ENCODE measurements around the gene BUB1B.

DNA sequence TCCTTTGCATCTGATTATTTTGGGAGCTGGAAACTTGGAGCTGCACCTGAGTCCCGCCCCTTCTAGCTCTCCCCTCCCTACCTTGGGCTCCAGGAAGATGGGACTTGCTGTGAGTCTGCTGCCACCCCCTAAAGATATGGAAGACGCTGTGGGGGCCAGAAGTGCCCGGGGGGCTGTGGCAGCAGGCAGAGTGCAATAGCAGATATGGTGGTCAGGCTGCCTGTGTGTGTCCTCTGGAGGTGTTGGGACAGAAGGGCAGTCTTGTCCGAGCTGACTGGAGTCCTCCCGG is 78.5 kb downstream of the BUB1B start:
- no peak for TF ChIP-seq CTCF (IDR thresholded peaks at IDR 0.05; ENCODE audit: insufficient read depth, low read length)
- TF ChIP-seq POLR2AphosphoS5 (IDR thresholded peaks at IDR 0.05; ENCODE audit: low read depth): no peak
- TF ChIP-seq GABPA (IDR thresholded peaks at IDR 0.05; ENCODE audit: low read depth): no peak
- TF ChIP-seq REST (IDR thresholded peaks at IDR 0.05; ENCODE audit: insufficient replicate concordance, low read depth): no peak
- TF ChIP-seq SPI1 (IDR thresholded peaks at IDR 0.05; ENCODE audit: borderline replicate concordance, low read depth): no peak
